Measurements from ENCODE around the gene LSM11.

DNA sequence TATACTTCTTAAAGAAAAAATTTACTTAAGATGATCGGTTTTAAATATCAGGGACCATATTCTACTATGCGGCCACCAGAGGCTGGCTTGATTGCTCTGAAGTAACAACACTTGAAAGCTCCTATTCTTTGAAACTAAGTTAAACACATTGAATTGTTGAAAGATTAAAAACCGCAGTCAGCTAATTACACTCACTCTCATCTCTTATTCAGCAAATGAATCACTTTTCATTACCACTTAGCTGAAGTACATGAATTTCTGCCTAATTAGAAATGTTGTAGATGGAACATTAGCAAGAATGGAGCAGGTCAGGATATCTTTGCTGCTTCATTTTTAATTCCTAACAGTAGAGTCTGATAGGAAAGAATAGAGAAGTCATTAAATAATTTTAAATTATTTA is 42.3 kb downstream of the LSM11 start:
- TF ChIP-seq, protein P1, sequence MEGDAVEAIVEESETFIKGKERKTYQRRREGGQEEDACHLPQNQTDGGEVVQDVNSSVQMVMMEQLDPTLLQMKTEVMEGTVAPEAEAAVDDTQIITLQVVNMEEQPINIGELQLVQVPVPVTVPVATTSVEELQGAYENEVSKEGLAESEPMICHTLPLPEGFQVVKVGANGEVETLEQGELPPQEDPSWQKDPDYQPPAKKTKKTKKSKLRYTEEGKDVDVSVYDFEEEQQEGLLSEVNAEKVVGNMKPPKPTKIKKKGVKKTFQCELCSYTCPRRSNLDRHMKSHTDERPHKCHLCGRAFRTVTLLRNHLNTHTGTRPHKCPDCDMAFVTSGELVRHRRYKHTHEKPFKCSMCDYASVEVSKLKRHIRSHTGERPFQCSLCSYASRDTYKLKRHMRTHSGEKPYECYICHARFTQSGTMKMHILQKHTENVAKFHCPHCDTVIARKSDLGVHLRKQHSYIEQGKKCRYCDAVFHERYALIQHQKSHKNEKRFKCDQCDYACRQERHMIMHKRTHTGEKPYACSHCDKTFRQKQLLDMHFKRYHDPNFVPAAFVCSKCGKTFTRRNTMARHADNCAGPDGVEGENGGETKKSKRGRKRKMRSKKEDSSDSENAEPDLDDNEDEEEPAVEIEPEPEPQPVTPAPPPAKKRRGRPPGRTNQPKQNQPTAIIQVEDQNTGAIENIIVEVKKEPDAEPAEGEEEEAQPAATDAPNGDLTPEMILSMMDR (IDR thresholded peaks at IDR 0.05; ENCODE audit: borderline replicate concordance, extremely low read depth, low read length, poor library complexity, severe bottlenecking) = no peak
- TF ChIP-seq EZH2 (IDR thresholded peaks at IDR 0.05; ENCODE audit: borderline replicate concordance, low read depth, low read length, severe bottlenecking) = no peak

Data from DND-41 (cell line).